Right atrium auricular region (tissue), 2 donors: ENCODE data around the gene CAMSAP2. TPM values are rescaled to one million over a fixed set of nuclear protein-coding genes. Genes with fewer than 3 reads are reported as not detected.

Experiments used
- DNase-seq: peaks from one replicate; pipeline ENCODE4 v3.0.0-alpha.2; 2019; ENCODE audit warnings: low spot score
- H3K27ac ChIP-seq, 2 donors: fragments of 200-600 bp; sonication (generic); 1 replicate in 1 of 2; 2 replicates in 1 of 2; pipeline ENCODE4 v1.5.1; 2016 to 2019
- H3K27me3 ChIP-seq, 2 donors: fragments of 200-600 bp; sonication (generic); one replicate each; pipeline versions ENCODE4 v1.5.1 to v1.6.0; 2017 to 2019
- H3K36me3 ChIP-seq: fragments of 200-600 bp; sonication (generic); one replicate; pipeline ENCODE4 v1.5.1; 2016
- H3K4me1 ChIP-seq, 2 donors: fragments of 200-600 bp; sonication (generic); one replicate each; pipeline versions ENCODE4 v1.5.1 to v1.6.0; 2017 to 2019
- H3K4me3 ChIP-seq, 2 donors: fragments of 200-600 bp; sonication (generic); 1 replicate in 1 of 2; 2 replicates in 1 of 2; pipeline ENCODE4 v1.5.1; 2017 to 2019; ENCODE audit warnings: mild to moderate bottlenecking in 1 of 2, moderate library complexity in 1 of 2
- H3K9me3 ChIP-seq, 2 donors: fragments of 200-600 bp; sonication (generic); one replicate each; pipeline ENCODE4 v1.5.1; 2019
- CTCF ChIP-seq, 2 donors: fragments of 200-600 bp; sonication (generic); IDR thresholded peaks; one replicate each; pipeline ENCODE4 v1.5.1; 2019; ENCODE audit warnings: antibody characterized with exemption in 2 of 2
- total RNA-seq, 2 donors: library from RNA; depleted of rRNA; stranded (reverse); fragments of >200 nt; gene quantifications; one replicate each; pipeline ENCODE4 v1.1.0, GENCODE V29; 2016

Gene CAMSAP2
- total RNA-seq, 2 donors from 2014 or later: 34.6 to 36.4 TPM

DNA sequence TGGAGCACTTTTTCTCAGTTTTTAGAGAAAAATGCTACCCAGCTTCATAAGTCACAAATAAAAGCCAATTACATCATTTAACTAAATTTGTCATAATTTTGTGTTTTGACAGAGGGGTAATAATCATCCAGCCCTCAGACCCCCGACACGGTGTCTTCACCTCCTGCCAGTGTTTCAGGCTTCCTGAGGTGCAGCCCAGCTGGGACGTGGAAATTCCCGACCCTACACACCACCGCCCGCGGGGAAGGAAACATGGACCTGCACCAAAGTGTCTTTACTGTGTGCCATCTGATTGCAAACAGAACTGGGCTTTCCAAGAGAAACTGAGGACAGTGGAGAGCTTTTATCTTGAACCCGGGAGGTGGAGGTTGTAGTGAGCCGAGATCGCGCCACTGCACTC is 148.3 kb downstream of the CAMSAP2 start:
- no peaks in the 10 kb centered on the region for H3K36me3 ChIP-seq
- H3K27ac ChIP-seq: no peak overlapping the region
- H3K4me3 ChIP-seq: no peak overlapping the region
- no peak for DNase-seq
- TF ChIP-seq CTCF (IDR thresholded peaks at IDR 0.05): no peak
- peaks cover 0 to 8% of the 10 kb centered on the region in 2 donors for H3K27me3 ChIP-seq
- H3K4me1 ChIP-seq: peaks cover 0 to 14% of the 10 kb centered on the region in 2 donors
- H3K9me3 ChIP-seq: no peaks in the 10 kb centered on the region

- Histone ChIP-seq H3K4me3 (no peak overlapping the region), H3K27me3 (peaks cover 0 to 8% of the 10 kb centered on the region in 2 donors), H3K9me3 (no peaks in the 10 kb centered on the region), H3K27ac (no peak overlapping the region), H3K4me1 (peaks cover 0 to 15% of the 10 kb centered on the region in 2 donors), H3K36me3 (no peaks in the 10 kb centered on the region)
- no peak for DNase-seq
- no peak for TF ChIP-seq CTCF (IDR thresholded peaks at IDR 0.05)
Observed at GRCh38 chr1:200887772-200888348, 149.2 kb downstream of the CAMSAP2 start.

DNA sequence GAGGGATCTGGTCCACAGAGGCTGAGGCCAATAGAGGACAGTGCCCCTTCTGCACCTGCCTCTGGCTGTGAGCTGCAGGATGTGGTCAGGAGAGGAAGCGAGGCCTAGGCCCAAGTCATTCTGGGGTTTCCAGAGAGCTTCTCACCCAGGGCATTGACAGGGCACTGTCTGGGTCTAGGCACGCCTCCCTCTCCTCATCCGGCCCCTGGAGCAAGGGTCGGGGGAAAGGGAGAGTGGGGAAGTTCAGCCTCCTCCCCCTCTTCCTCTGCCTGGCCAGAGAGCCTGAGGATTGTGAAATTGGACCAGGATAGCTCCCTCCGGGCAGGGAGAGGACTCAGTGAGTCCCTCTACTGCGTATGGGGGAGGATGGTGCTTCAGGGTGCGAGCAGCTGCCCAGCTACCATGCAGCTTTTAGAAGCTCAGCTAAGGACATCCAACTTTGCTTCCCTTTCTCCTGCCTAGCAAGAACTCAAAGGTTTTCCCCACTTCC is 149.7 kb downstream of the CAMSAP2 start:
- Histone ChIP-seq H3K27ac (no peak overlapping the region), H3K4me3 (no peak overlapping the region), H3K27me3 (peaks cover 0 to 8% of the 10 kb centered on the region in 2 donors), H3K36me3 (no peaks in the 10 kb centered on the region), H3K4me1 (peaks cover 0 to 15% of the 10 kb centered on the region in 2 donors), H3K9me3 (no peaks in the 10 kb centered on the region)
- DNase-seq: no peak
- TF ChIP-seq CTCF (IDR thresholded peaks at IDR 0.05): no peak

DNA sequence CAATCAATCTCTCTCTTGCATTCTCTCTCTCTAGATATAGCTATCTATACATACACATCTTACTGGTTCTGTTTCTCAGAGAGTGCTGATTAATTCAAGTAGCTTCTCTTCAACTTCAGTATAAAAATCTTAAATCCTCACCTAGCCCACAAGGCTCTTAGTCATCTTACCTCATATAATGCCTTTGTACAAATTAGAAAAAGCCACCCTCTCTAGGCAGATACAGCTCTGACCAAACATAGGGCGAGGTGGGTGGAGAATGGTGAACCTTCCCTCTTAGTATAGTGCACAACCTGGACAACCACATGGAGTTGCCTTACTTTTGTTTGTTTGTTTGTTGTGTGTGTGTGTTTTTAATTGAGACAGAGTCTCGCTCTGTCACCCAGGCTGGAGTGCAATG is 150.9 kb downstream of the CAMSAP2 start:
- Histone ChIP-seq H3K36me3 (no peaks in the 10 kb centered on the region), H3K9me3 (no peaks in the 10 kb centered on the region), H3K27ac (no peak overlapping the region), H3K4me3 (no peak overlapping the region), H3K27me3 (peaks cover 0 to 8% of the 10 kb centered on the region in 2 donors), H3K4me1 (peaks cover 0 to 15% of the 10 kb centered on the region in 2 donors)
- no peak for TF ChIP-seq CTCF (IDR thresholded peaks at IDR 0.05)
- DNase-seq: no peak

- peaks cover 0 to 8% of the 10 kb centered on the region in 2 donors for H3K27me3 ChIP-seq
Observed at GRCh38 chr1:200890027-200890426, 151.3 kb downstream of the CAMSAP2 start.

More at GRCh38 chr1:200890027-200890426, 151.3 kb downstream of the CAMSAP2 start:
- Histone ChIP-seq H3K4me1 (peaks cover 0 to 15% of the 10 kb centered on the region in 2 donors), H3K9me3 (no peaks in the 10 kb centered on the region), H3K27ac (no peak overlapping the region), H3K4me3 (no peak overlapping the region), H3K36me3 (no peaks in the 10 kb centered on the region)
- no peak for TF ChIP-seq CTCF (IDR thresholded peaks at IDR 0.05)
- DNase-seq: no peak
